Measurements from ENCODE around the gene CITED1. TPM values are rescaled to one million over a fixed set of nuclear protein-coding genes. Genes with fewer than 3 reads are reported as not detected.

CITED1 gene
- total and polyA plus RNA-seq, 2 of the 4 experiments (the other 2 are of a cell fraction) = 0.18 to 0.24 TPM

- no peak overlapping the region for H4K91ac ChIP-seq (ENCODE audit: insufficient read depth, low read depth, low read length)
- no TSS peak for BruUV-seq (replicated peaks)
- POLR2A ChIA-PET (ENCODE audit: unreplicated experiment) = no interaction called here
- no peak overlapping the region for H2AK5ac ChIP-seq (ENCODE audit: low read depth, low read length)
- no peak overlapping the region for H3K23ac ChIP-seq (ENCODE audit: low read depth, low read length)
- in situ Hi-C loops (cut with MboI; ENCODE audit: low sequenced_read_pairs) = no loop called here
- no peak overlapping the region for H2BK20ac ChIP-seq (ENCODE audit: low read depth, low read length)
- H2BK15ac ChIP-seq (ENCODE audit: low read depth, low read length) = no peak overlapping the region
- H2AFZ ChIP-seq (replicated peaks; ENCODE audit: low read length, poor library complexity) = no peak overlapping the region
- CTCF ChIA-PET = no interaction called here
- intact Hi-C loops (cut with micrococcal nuclease) = no loop called here
- no peak overlapping the region for H3K14ac ChIP-seq (replicated peaks; ENCODE audit: low read depth, low read length)
- no peak overlapping the region for H4K8ac ChIP-seq (ENCODE audit: low read depth in 2 of 2, low read length in 2 of 2)
- no peak overlapping the region for H3K27ac ChIP-seq (ENCODE audit: insufficient read depth, low read length)
- no peak for DNase-seq
- no peak for ATAC-seq (ENCODE audit: low read depth)
- dilution Hi-C loops (cut with HindIII; ENCODE audit: low sequenced_read_pairs, unreplicated experiment) = no loop called here
- H3K4me2 ChIP-seq (ENCODE audit: low read depth, low read length) = no peak overlapping the region
- no peak overlapping the region for H3K56ac ChIP-seq (ENCODE audit: extremely low read depth, insufficient read depth, low read length)
- peaks cover 3% of the 10 kb centered on the region for H3K36me3 ChIP-seq (ENCODE audit: control insufficient read depth, insufficient read depth, low read length)
- no peak overlapping the region for H3K18ac ChIP-seq (ENCODE audit: low read depth, low read length)
- H4K5ac ChIP-seq (ENCODE audit: low read depth, low read length) = no peak overlapping the region
- H3K79me1 ChIP-seq (ENCODE audit: low read depth in 1 of 2, low read length in 2 of 2) = no peaks in the 10 kb centered on the region
- H3K9me1 ChIP-seq (ENCODE audit: insufficient read depth, low read length) = peaks cover 2% of the 10 kb centered on the region; the same call in 1 of the 2 replicates
- TF ChIP-seq MAZ (IDR thresholded peaks at IDR 0.05; ENCODE audit: borderline replicate concordance, low read depth, low read length) = no peak
- TF ChIP-seq BHLHE40 (IDR thresholded peaks at IDR 0.05; ENCODE audit: low read depth, low read length) = no peak
- TF ChIP-seq CEBPB (IDR thresholded peaks at IDR 0.05; ENCODE audit: low read depth, low read length) = no peak
- no peak for TF ChIP-seq MXI1 (IDR thresholded peaks at IDR 0.05; ENCODE audit: borderline replicate concordance, low read depth, low read length)
- no peak for TF ChIP-seq RFX5 (IDR thresholded peaks at IDR 0.05; ENCODE audit: low read depth, low read length)
- TF ChIP-seq ELK1 (IDR thresholded peaks at IDR 0.05; ENCODE audit: borderline replicate concordance, low read depth, low read length) = no peak
- TF ChIP-seq POLR2A (IDR thresholded peaks at IDR 0.05; ENCODE audit: low read depth, low read length) = no peak
- no peak for TF ChIP-seq FOS (IDR thresholded peaks at IDR 0.05; ENCODE audit: low read depth, low read length)
- TF ChIP-seq CTCF (conservative IDR thresholded peaks at IDR 0.05; ENCODE audit: low read depth, low read length) = no peak
- no peak for TF ChIP-seq CHD1 (IDR thresholded peaks at IDR 0.05; ENCODE audit: low read depth, low read length)
- no peak for TF ChIP-seq USF2 (IDR thresholded peaks at IDR 0.05; ENCODE audit: low read depth, low read length)
- TF ChIP-seq SMC3 (IDR thresholded peaks at IDR 0.05; ENCODE audit: low read depth, low read length) = no peak
- no peak for TF ChIP-seq NFE2L2 (IDR thresholded peaks at IDR 0.05; ENCODE audit: low read depth, low read length)
- TF ChIP-seq MAFK (IDR thresholded peaks at IDR 0.05; ENCODE audit: low read depth, low read length) = no peak
- no peak for TF ChIP-seq RAD21 (IDR thresholded peaks at IDR 0.05; ENCODE audit: low read length)
- H3K9me3 ChIP-seq (ENCODE audit: control insufficient read depth, insufficient read depth, low read length) = no peaks in the 10 kb centered on the region
- H2AK9ac ChIP-seq (replicated peaks; ENCODE audit: low read depth, low read length, poor library complexity) = no peak overlapping the region
- no peak overlapping the region for H2BK5ac ChIP-seq (ENCODE audit: low read depth, low read length, poor library complexity, severe bottlenecking)
- H3K9ac ChIP-seq (ENCODE audit: low read depth, low read length) = no peak overlapping the region
- H3K27me3 ChIP-seq (ENCODE audit: control insufficient read depth, insufficient read depth, low read length) = peaks cover 12% of the 10 kb centered on the region
- no CpG with 5 or more reads among the region's 2 CpGs for WGBS, 2 experiments (ENCODE audit: extremely low coverage in 2 of 2, insufficient read length in 1 of 2)
- peaks cover 3% of the 10 kb centered on the region for H3K4me1 ChIP-seq (ENCODE audit: control insufficient read depth, insufficient read depth, low read length)
- no peak overlapping the region for H2BK120ac ChIP-seq (ENCODE audit: low read depth, low read length)
- H3K4ac ChIP-seq (ENCODE audit: low read depth, low read length) = no peak overlapping the region
- H3K4me3 ChIP-seq (ENCODE audit: insufficient read depth, low read depth, low read length) = no peak overlapping the region
- no peaks in the 10 kb centered on the region for H4K20me1 ChIP-seq (ENCODE audit: insufficient read depth, low read length)
These were observed 41.7 kb upstream of the CITED1 start for GRCh38 chrX:72347366-72347765.
